ENCODE measurements around the gene ABCB11.
"Not testable (repeated sequence)": the region's sequence is repeated elsewhere in the genome, so short reads cannot be mapped to it uniquely, and the experiment has no call there.

The ABCB11 gene

GRCh38 chr2:168926621-168927386 is 104.3 kb downstream of the ABCB11 start:
- no peak for DNase-seq

GRCh38 chr2:168920504-168921157 is 110.5 kb downstream of the ABCB11 start:
- peak; percentile 6 for DNase-seq

GRCh38 chr2:168916331-168916675 is 114.8 kb downstream of the ABCB11 start:
- no peak for DNase-seq

GRCh38 chr2:168915441-168916330 is 115.4 kb downstream of the ABCB11 start:
- no peak for DNase-seq

GRCh38 chr2:168913495-168913894 is 117.6 kb downstream of the ABCB11 start:
- DNase-seq = peak; percentile 14

- peak; percentile 56 for DNase-seq
These were observed 118.2 kb downstream of the ABCB11 start for GRCh38 chr2:168912901-168913369.

- no peak for DNase-seq
These were observed 118.7 kb downstream of the ABCB11 start for GRCh38 chr2:168912466-168912865.

- peak; percentile 71 for DNase-seq
These were observed 120.8 kb downstream of the ABCB11 start for GRCh38 chr2:168910330-168910729.

GRCh38 chr2:168907940-168908662 is 123.0 kb downstream of the ABCB11 start:
- DNase-seq = peak; percentile 26

- no peak for DNase-seq
These were observed 126.8 kb downstream of the ABCB11 start for GRCh38 chr2:168904358-168904757.

GRCh38 chr2:168903888-168904287 is 127.2 kb downstream of the ABCB11 start:
- DNase-seq = no peak

- no peak for DNase-seq
These were observed 130.1 kb downstream of the ABCB11 start, which contains the start of gene G6PC2 for GRCh38 chr2:168901003-168901402. Gene G6PC2, plus strand, starts transcription at chr2:168901291. Its CDS starts 41 bp downstream, at chr2:168901332.

GRCh38 chr2:168897449-168897848 is 133.7 kb downstream of the ABCB11 start:
- no peak for DNase-seq

- no peak for DNase-seq
These were observed 134.3 kb downstream of the ABCB11 start for GRCh38 chr2:168896783-168897182.

GRCh38 chr2:168895771-168896170 is 135.4 kb downstream of the ABCB11 start:
- DNase-seq = no peak

GRCh38 chr2:168894720-168895119 is 136.4 kb downstream of the ABCB11 start:
- DNase-seq = no peak

GRCh38 chr2:168894101-168894500 is 137.0 kb downstream of the ABCB11 start:
- no peak for DNase-seq

- no peak for DNase-seq
These were observed 138.8 kb downstream of the ABCB11 start for GRCh38 chr2:168892327-168892726.

- peak; percentile 89 for DNase-seq
These were observed 140.9 kb downstream of the ABCB11 start, which contains the start of gene SPC25 for GRCh38 chr2:168890006-168890782. Gene SPC25, minus strand, starts transcription at chr2:168890430. Its CDS starts 911 bp downstream, at chr2:168889519.

- DNase-seq = peak; percentile 9
These were observed 141.5 kb downstream of the ABCB11 start for GRCh38 chr2:168889635-168890005.

GRCh38 chr2:168884975-168885374 is 146.1 kb downstream of the ABCB11 start:
- DNase-seq = no peak

GRCh38 chr2:168882163-168882562 is 149.0 kb downstream of the ABCB11 start:
- DNase-seq = not testable (repeated sequence)
